ENCODE results near the gene RPS15A. TPM values are rescaled to one million over a fixed set of nuclear protein-coding genes. Genes with fewer than 3 reads are reported as not detected.

RPS15A gene
- total RNA-seq (2014; rRNA removed; shearing (Covaris generic)): 2,270 and 2,380 TPM in 2 replicates

DNA sequence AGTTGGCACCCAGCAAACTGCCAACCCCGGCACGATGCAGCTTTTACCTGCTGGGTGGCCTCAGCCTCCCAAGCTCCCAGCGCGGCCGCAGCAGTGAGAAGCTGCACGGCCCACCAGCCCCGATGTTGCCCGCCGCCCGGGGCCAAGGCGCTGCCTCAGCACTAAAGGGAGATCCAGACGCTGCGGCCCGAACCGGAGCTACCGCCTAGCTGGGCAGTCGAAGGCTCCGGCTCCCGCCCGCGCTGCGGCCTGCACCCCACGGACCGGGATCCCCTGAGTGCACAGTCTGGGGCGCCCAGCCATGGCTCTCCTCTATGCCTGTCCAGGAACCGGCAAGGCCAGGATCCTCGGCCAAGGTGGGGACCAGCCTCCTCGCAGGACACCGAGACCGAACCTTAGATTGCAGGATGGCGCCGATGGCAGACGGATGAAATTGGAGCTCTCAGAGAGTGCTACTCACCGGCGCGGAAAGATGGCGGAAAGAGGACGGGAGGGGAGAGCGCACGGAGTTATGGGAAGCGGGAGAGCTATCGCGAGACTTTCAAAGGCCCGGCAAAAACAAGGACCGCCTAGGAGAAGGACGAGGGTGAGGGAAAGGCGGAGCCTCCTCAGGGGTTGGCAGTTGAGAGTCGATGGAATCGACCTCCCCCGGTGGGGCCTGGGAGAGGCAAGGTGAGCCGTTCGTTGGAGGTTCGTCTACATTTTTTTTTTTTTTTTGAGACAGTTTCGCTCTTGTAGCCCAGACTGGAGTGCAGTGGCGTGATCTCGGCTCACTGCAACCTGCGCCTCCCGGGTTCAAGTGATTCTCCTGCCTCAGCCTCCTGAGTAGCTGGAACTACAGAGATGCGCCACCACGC, at the start of gene RPS15A:
Gene RPS15A (minus strand): TSS at position 485 of the 857 bp plus-strand sequence. CDS start 1,221 bp downstream, outside the sequence.
- DNase-seq (ENCODE audit: low spot score): peak; percentile 96

- DNase-seq (ENCODE audit: low spot score): no peak
Observed at GRCh38 chr16:18839555-18839954, 49.4 kb upstream of the RPS15A start.

DNA sequence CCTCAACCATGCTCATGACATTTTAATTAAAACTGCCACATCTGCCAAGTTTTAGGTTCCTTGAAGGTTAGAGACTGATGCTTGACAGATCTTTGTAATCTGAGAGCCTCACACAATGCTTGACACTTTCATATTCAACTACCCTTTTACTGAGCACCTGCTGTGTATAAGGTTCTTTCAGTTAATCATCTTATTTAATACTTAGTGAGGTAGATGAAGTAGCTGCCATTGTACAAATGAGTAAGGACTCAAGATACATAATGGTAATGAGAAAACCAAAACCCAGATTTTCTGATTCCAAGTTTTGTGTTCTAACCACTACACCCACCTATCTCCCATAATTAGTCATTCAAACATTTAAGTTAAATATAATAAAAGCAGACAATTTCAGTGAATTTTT, 46.6 kb upstream of the RPS15A start:
- DNase-seq (ENCODE audit: low spot score): no peak

DNA sequence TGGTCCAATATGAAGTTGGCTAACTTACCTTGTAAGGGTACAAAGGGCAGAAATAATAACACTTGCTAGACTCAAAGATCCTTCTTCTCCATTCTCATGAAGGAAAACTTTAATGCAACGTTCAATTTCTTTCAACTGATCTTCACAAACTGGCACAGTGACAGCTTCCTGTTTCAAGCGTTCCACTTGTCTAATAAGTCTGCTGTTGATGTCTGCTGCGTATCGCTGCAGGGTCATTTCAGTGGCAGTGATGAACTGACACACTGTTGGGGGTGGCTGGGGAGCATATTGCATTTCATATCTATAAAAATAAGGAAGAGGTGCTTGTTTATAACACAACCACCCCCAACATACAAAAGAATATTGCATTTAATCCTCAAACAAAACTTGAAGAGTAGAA, 44.7 kb upstream of the RPS15A start:
- no peak for DNase-seq (ENCODE audit: low spot score)

GRCh38 chr16:18833707-18834505, 43.8 kb upstream of the RPS15A start:
- no peak for DNase-seq (ENCODE audit: low spot score)

- no peak for DNase-seq (ENCODE audit: low spot score)
Observed at GRCh38 chr16:18832613-18833012, 42.5 kb upstream of the RPS15A start.

- DNase-seq (ENCODE audit: low spot score): no peak
Observed at GRCh38 chr16:18832006-18832405, 41.9 kb upstream of the RPS15A start.

DNA sequence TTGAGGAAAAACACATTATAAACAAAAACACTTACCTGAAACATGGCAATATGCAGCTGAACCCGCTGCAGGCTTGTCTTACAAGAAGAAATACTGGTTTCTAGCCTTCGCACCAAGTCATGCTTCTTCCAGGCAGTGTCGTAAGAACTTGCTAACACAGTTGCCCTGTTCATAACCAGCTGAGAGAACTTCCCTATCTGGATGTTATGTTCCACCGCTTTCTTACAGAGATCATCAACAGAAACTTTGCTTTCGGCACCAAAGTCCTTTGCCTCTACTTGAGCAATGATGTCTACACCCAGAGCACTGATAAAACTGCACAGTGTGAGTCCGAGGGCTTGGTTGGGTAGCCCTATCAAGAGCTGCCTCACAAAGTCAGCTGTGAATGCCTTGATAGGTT, 39.1 kb upstream of the RPS15A start:
- no peak for DNase-seq (ENCODE audit: low spot score)

DNA sequence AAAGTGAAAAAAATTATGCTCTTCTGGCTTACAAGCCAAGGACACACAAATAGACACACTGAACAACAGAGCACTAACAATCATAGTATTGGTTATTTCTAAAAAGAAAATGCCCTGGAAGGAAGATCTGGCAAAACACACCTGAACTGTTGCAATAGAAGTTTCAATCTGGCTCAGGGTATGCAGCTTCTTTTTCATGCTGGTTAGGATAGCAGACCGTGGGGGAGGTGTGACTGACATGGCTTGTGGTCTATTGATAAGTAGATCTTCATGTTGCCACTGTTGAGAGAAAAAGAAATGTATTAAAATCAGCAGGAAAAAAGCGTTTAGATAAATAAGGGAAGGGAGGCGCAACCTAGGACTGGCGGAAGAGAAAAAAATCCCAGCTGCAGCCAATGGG, 37.8 kb upstream of the RPS15A start:
- no peak for DNase-seq (ENCODE audit: low spot score)

DNA sequence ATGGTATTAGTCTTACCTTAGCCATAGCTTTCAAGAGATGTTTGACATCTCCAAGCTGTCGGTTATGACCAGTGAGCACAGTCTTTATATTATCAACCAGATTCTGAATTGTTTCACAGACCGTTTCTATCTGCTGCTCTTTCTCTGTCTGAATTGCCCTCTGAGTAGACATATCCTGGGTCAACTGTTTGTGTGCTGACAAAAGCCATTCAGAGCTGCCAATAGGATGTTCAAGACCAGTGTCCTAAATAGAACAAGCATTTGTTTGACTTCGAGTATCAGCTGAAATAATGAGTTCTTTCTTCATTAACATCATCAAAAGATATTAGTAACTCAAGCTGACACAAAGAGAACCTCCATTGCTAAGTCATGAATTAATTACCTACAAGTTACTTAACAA, 26.2 kb upstream of the RPS15A start:
- DNase-seq (ENCODE audit: low spot score): no peak

DNA sequence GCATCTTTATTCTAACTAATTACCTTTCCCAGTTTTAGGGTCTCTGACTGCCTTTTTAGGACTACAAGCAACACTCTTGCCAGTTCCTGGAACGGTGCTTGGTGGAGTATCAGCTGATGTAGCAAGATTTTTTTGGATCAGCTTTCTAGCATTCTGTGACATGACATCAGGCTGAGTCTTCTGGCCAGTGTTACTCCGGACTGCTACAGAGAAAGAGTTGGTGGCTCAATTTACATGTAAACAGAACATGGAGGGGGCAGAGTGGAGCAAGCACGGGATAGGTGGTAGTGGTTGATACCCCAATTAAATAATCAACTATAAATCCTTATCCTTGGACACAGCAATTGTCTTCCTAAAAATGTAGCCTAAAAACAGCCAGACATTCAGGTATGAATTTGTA, 21.8 kb upstream of the RPS15A start:
- DNase-seq (ENCODE audit: low spot score): no peak

DNA sequence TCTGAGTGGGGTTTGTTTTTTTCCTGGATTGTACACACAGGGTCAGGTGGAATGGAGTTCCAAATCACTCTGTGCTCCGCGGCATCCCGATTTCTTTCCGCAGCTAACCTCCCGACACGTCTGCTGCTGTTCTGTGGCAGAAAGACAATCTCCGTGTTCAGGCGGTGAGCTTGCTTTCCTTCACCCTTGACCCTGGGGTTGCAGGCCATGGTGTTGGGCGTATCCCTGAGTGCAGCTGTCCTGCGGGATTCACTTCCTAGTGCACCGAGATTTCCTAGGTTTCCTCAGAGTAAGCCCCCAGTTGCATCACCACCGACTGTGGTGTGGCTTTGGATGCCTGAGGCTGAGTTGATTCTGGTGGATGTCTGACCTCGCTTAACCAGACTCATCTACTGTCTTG, 19.0 kb upstream of the RPS15A start:
- no peak for DNase-seq (ENCODE audit: low spot score)

GRCh38 chr16:18805257-18805773, 15.2 kb upstream of the RPS15A start:
- no peak for DNase-seq (ENCODE audit: low spot score)

DNA sequence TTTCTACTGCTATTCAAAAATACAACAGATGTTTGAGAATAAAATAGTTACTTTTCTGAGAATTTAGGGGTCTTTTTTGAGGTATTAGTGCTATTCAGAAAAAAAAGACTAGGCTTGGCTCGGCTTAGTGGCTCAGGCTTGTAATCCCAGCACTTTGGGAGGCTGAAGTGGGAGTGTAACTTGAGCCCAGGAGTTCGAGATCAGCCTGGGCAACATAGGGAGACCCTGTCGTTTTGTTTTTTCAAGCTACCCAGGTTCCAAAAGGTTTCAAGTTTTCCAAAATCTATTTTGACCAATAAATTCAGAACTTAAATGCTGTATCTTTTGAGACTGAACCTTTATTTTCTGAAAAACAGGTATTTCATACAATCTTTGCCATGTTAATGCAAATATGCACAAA, 14.4 kb upstream of the RPS15A start:
- DNase-seq (ENCODE audit: low spot score): no peak

DNA sequence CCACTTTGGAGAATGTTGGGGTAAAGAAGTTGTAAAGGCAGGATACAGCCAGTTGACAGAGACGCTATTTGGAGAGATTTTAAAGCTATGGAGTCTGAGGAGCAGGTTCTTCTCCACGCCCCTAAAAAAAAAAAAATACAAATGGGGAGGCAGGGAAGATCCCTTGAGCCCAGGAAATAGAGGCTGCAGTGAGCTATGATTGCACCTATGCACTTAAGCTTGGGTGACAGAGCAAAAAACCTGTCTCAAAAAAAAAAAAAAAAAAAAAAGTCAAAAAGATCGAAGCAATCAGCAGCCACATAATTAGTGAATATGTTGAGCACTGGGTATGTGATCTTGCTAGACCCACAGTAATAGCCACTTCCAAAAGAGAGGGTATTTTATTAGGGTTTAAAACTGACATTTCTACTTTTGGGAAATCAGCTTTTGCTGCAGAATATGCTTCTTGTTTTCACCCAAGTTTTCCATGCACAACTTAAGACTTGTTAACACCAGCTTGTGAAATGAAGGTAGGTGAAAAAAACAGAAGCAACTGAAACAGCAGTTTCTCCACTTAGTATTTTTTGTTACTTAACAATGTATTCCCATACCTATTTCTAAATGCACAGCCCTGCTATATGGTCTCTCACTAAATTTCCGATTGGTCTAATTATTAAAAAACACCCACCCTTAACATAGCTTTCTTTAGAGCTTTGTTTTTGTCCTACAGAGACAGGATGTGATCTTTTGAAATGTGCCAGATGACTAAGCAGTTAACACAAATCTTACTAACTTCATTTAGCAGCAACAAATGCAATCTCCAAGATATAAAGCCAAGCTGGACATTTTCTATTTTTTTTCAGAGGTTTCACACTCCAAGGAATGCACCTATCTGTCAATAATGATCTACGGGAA, 13.7 kb upstream of the RPS15A start:
- peak; percentile 25 for DNase-seq (ENCODE audit: low spot score)

DNA sequence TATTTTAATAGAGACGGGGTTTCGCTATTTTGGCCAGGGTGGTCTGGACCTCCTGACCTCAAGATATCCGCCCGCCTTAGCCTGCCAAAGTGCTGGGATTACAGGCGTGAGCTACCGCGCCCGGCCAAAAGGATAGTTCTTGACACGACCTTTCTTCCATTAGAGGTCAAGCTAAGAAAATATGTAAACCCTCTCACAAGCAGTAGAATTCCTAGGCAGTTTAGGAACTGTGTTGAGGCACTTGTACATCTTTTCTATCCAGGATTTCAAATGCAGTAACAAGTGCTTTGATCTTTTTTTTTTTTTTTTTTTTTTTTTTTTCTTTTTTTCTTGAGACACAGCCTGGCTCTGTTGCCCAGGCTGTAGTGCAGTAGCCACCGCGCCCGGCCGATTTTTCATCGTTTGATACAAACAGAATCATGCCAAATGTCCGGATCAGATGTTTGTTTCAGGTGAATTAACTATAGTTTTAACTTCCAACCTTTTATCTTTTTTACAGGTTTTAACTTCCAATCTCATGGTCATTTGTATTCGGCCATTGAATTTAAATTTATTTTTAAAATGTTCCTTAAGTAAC, 12.7 kb upstream of the RPS15A start:
- no peak for DNase-seq (ENCODE audit: low spot score)

GRCh38 chr16:18801145-18801972, 11.2 kb upstream of the RPS15A start, which contains the start of gene ARL6IP1:
ARL6IP1 (minus strand) TSS chr16:18801549; CDS start chr16:18801466, 83 bp downstream.
- peak; percentile 100 for DNase-seq (ENCODE audit: low spot score)

- DNase-seq (ENCODE audit: low spot score): no peak
Observed at GRCh38 chr16:18800775-18801144, 10.6 kb upstream of the RPS15A start.

GRCh38 chr16:18800293-18800692, 10.2 kb upstream of the RPS15A start:
- DNase-seq (ENCODE audit: low spot score): no peak

GRCh38 chr16:18799500-18799899, 9.4 kb upstream of the RPS15A start:
- no peak for DNase-seq (ENCODE audit: low spot score)

Measured in H4 (cell line).